ENCODE measurements around the gene TP53TG5. TPM values are rescaled to one million over a fixed set of nuclear protein-coding genes. Genes with fewer than 3 reads are reported as not detected.

The TP53TG5 gene
- total and polyA plus RNA-seq, 2 of the 8 experiments (the other 6 are each of a cell fraction or from before 2014, with no cell fraction given) = not detected

- TF ChIP-seq CHD7 (IDR thresholded peaks at IDR 0.05; ENCODE audit: insufficient replicate concordance, low read length) = no peak
Observed at GRCh38 chr20:45340951-45341350, 37.2 kb downstream of the TP53TG5 start (continued).

Data from H1 (cell line).